Loucy (cell line): ENCODE data around the gene SMIM17.

Source experiments
- CTCF ChIP-seq: fragments of 200-600 bp; sonication (generic); conservative IDR thresholded peaks from 2 replicates; pipeline ENCODE4 v1.5.1; 2014; ENCODE audit warnings: mild to moderate bottlenecking, antibody characterized with exemption, low read length
- EZH2phosphoT487 ChIP-seq: fragments of 200-600 bp; IDR thresholded peaks from 2 replicates; pipeline ENCODE4 v1.6.1; 2018; ENCODE audit warnings: antibody characterized with exemption, mild to moderate bottlenecking, moderate library complexity, borderline replicate concordance

GRCh38 chr19:56701895-56702294, 58.9 kb downstream of the SMIM17 start:
- TF ChIP-seq CTCF, result no peak
- TF ChIP-seq EZH2phosphoT487, result no peak
